AG04450 (cell line): ENCODE data around the gene AK8. TPM values are rescaled to one million over a fixed set of nuclear protein-coding genes. Genes with fewer than 3 reads are reported as not detected.

ENCODE experiments used
- CTCF ChIA-PET: fragments of 300-600, 350-600 bp; formaldehyde crosslinking; extraction: SDS; loops from one replicate; lab custom pipeline; 2022; ENCODE audit warnings: antibody characterized with exemption, inconsistent platforms; lab: Charles Lee
- POLR2A ChIA-PET: fragments of 350-600 bp; formaldehyde crosslinking; extraction: SDS; loops from one replicate; lab custom pipeline; 2021; ENCODE audit warnings: antibody characterized with exemption, inconsistent platforms; lab: Yijun Ruan, JAX
- DNase-seq: peaks from one replicate; pipeline ENCODE4 v3.0.0-alpha.2; 2011; ENCODE audit warnings: low read depth, low spot score
- H3K27ac ChIP-seq: one replicate; pipeline ENCODE4 v1.5.1; 2012; ENCODE audit warnings: low read depth, low read length, control low read depth
- H3K27me3 ChIP-seq: one replicate; pipeline ENCODE4 v1.6.0; 2012; ENCODE audit warnings: low read length; ENCODE audit not compliant: control insufficient read depth, insufficient read depth
- H3K4me3 ChIP-seq: 2 replicates; pipeline ENCODE4 v1.5.1; 2011; ENCODE audit warnings: mild to moderate bottlenecking, low read depth, low read length, control low read depth
- H3K9me3 ChIP-seq: 2 replicates; pipeline ENCODE4 v1.5.1; 2012; ENCODE audit warnings: low read length; ENCODE audit not compliant: control insufficient read depth, insufficient read depth
- CTCF ChIP-seq: IDR thresholded peaks from 2 replicates; pipeline ENCODE4 v1.5.1; 2011; ENCODE audit warnings: low read depth, low read length, control low read depth, inconsistent platforms
- polyA plus RNA-seq: library from polyadenylated mRNA; depleted of rRNA; stranded (reverse); fragments of >200 nt; gene quantifications from 2 replicates; pipeline ENCODE4 v1.2.3, GENCODE V29; 2011

AK8 gene
- polyA plus RNA-seq, 1 experiment = 0.14 TPM

DNA sequence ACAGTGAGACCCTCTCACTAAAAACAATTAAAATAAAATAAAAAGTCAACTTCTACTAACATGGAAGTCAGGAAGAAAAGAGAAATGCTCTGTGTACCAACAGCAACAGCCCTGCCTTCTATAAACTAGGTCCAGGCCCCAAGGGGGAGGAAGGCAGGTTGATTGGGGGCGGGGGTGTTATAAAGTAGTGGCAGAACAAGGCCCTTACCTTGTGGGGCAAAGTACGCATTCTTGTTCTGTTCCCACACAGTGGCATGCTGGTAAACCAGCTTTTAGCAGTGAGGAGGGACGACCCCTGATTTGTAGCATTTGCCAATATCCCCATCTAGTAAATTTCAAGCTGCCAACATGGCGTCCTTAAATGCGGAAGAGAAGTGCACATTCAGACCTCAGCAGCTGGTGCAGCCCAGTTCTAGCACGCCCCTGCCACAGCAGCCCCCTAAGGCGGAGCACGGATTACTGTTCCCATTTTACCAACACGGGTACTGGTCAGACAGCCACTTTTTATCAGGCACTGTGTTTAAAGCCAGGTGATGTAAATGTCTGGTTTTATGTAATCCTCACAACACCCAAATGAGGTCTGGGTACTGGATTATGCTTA, 138.3 kb downstream of the AK8 start:
- Histone ChIP-seq H3K4me3 (no peak overlapping the region), H3K9me3 (no peaks in the 10 kb centered on the region; the same call in 1 of the 2 replicates), H3K27me3 (peaks cover 41% of the 10 kb centered on the region), H3K27ac (no peak overlapping the region)
- POLR2A ChIA-PET = interaction anchor here (0.6 kb wide), 1 partner anchor 148 kb away, joined by 3 read pairs; no protein-coding TSS in a partner anchor
- CTCF ChIA-PET = interaction anchor here (1.5 kb wide), 1 partner anchor 162 kb away, joined by 5 read pairs; no protein-coding TSS in a partner anchor
- no peak for TF ChIP-seq CTCF
- no peak for DNase-seq

DNA sequence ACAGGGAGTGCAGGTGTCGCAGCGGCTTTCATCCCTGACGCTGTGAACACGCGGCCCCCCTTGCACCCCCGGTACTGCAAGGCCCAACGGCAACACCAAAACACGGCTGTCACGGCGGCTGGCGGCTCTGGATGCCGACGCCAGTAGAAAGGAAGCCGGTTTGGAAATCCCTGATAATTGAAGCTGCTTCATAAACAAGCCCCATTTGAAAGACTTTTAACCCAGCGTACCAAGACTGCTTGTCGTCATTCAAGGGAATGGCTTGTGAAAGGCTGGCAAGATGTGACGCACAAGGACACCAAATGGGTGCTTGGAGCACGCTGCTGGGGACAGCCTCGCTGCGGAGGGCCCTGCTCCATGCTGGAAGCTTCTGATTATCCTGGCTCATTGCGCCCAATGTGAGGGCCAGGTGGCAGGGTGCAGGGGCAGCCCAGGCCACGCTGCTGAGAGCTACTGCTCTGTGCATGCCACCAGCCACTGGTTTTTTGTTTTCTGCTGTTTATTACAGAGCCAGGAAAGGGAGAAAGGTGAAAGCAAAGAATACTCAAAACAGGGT, 144.7 kb downstream of the AK8 start:
- ChIA-PET POLR2A (no interaction called here), CTCF (no interaction called here)
- peaks cover 25% of the 10 kb centered on the region for H3K27me3 ChIP-seq
- TF ChIP-seq CTCF = no peak
- DNase-seq = no peak
- H3K4me3 ChIP-seq = no peak overlapping the region
- H3K9me3 ChIP-seq = no peaks in the 10 kb centered on the region; the same call in 1 of the 2 replicates
- H3K27ac ChIP-seq = no peak overlapping the region

GRCh38 chr9:132732326-132733259, 145.5 kb downstream of the AK8 start:
- TF ChIP-seq CTCF = no peak
- ChIA-PET POLR2A (no interaction called here), CTCF (no interaction called here)
- Histone ChIP-seq H3K9me3 (no peaks in the 10 kb centered on the region; the same call in 1 of the 2 replicates), H3K4me3 (no peak overlapping the region), H3K27me3 (peaks cover 28% of the 10 kb centered on the region), H3K27ac (no peak overlapping the region)
- no peak for DNase-seq

GRCh38 chr9:132731230-132731629, 146.9 kb downstream of the AK8 start:
- no peak for TF ChIP-seq CTCF
- H3K4me3 ChIP-seq = no peak overlapping the region
- no peak overlapping the region for H3K27ac ChIP-seq
- DNase-seq = no peak
- no peaks in the 10 kb centered on the region; the same call in 1 of the 2 replicates for H3K9me3 ChIP-seq
- ChIA-PET CTCF (no interaction called here), POLR2A (no interaction called here)
- H3K27me3 ChIP-seq = peaks cover 28% of the 10 kb centered on the region
